ENCODE results near the gene VKORC1. TPM values are rescaled to one million over a fixed set of nuclear protein-coding genes. Genes with fewer than 3 reads are reported as not detected.

The VKORC1 gene
- total RNA-seq, 1 donor from 2014 or later, result 101 TPM

GRCh38 chr16:31130899-31131298 is 36.3 kb upstream of the VKORC1 start:
- peak; percentile 4 for ATAC-seq
- peak; percentile 58 for DNase-seq (ENCODE audit: low spot score)

GRCh38 chr16:31130336-31130891 is 35.8 kb upstream of the VKORC1 start:
- ATAC-seq (no peak), DNase-seq (ENCODE audit: low spot score) (no peak)

DNA sequence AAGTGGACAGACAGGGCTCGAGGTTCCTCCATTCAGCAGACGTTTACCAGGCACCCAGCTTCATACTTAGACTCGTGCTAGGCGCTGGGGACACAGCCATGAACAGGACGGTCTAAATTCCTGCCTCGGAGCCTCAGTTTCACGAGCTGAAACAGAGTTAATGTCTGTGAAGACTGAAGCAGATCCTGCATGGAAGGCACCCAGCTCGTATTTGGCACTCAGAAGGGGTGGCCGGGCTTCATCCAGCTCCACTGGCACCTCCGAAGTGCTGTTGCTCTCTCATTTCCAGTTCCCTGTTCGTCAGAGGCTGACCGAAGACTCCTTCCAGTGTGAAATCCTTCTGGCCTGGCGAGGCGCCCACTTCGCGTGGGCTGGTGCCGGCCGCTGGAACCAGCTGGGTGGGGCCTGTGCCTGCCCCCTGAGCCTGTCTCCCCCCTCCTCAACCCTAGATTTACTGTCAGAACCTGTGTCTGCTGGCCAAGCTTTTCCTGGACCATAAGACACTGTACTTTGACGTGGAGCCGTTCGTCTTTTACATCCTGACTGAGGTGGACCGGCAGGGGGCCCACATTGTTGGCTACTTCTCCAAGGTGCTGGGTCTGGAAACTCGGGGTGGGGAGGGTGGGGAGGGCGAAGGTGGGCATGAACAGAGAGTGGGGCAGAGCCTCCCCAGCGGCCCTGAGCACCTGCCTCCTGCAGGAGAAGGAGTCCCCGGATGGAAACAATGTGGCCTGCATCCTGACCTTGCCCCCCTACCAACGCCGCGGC is 35.2 kb upstream of the VKORC1 start:
- DNase-seq (ENCODE audit: low spot score) (no peak), ATAC-seq (peak; percentile 9)

DNA sequence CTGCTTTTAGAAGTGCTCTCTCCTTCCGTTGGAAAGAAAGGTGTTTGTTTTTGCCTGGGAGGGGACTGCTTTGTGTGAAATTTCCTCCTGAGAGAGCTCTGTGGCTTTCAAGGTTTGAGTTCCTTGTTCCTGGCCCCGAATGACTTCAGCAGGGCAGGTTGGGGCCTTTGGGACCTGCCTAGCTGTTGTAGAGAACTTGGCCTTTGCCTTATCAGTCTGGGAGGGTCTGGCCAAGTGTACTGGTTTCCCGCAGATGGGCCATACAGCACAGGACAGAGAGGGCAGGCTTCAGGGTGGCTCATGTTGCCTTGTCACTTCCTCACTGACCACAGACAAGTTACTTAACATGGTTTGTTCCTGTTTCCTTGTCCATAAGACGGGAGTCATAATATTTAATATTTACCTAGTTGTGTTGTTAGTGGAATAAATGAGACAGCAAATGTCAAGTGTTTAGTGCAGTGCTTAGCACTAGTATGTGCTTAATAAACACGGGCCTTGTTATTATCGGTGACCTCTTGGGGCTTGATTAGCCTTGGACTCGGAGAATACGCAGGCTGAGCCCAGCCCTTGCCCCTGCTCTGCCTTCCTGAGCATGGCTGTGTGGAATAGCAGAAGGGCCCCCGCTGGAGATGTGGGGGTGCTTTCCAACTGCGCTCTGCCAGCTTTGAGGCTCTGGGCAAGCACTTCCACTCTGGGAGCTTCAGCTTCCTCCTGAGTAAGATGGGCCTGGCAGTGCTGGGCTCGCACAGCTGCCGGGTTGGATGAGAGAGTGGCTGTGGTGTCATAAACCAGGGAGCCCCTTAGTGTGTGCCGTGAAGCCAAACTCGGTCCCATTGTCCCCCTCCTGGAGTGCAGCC is 34.3 kb upstream of the VKORC1 start:
- DNase-seq (ENCODE audit: low spot score) (no peak), ATAC-seq (peak; percentile 37)

DNA sequence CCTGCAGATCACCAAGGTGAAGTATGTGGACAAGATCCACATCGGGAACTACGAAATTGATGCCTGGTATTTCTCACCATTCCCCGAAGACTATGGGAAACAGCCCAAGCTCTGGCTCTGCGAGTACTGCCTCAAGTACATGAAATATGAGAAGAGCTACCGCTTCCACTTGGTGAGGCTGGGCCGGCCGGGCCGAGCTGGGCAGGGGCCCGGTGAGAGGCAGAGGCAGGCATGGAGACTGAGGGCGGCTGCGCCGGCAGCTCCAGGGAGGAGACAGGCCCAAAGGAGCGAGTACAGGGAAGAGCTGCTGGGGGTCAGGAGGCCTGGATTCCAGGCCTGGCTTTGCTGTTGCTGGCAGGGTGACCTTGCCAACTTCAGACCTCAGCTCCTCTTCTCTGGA is 32.6 kb upstream of the VKORC1 start:
- DNase-seq (ENCODE audit: low spot score) (no peak), ATAC-seq (no peak)

GRCh38 chr16:31125844-31126243 is 31.2 kb upstream of the VKORC1 start:
- no peak for DNase-seq (ENCODE audit: low spot score)
- ATAC-seq, result no peak

- no peak for DNase-seq (ENCODE audit: low spot score)
- no peak for ATAC-seq
These were observed 25.5 kb upstream of the VKORC1 start for GRCh38 chr16:31120129-31120528.

GRCh38 chr16:31118223-31119155 is 23.9 kb upstream of the VKORC1 start:
- DNase-seq (ENCODE audit: low spot score) (no peak), ATAC-seq (no peak)

DNA sequence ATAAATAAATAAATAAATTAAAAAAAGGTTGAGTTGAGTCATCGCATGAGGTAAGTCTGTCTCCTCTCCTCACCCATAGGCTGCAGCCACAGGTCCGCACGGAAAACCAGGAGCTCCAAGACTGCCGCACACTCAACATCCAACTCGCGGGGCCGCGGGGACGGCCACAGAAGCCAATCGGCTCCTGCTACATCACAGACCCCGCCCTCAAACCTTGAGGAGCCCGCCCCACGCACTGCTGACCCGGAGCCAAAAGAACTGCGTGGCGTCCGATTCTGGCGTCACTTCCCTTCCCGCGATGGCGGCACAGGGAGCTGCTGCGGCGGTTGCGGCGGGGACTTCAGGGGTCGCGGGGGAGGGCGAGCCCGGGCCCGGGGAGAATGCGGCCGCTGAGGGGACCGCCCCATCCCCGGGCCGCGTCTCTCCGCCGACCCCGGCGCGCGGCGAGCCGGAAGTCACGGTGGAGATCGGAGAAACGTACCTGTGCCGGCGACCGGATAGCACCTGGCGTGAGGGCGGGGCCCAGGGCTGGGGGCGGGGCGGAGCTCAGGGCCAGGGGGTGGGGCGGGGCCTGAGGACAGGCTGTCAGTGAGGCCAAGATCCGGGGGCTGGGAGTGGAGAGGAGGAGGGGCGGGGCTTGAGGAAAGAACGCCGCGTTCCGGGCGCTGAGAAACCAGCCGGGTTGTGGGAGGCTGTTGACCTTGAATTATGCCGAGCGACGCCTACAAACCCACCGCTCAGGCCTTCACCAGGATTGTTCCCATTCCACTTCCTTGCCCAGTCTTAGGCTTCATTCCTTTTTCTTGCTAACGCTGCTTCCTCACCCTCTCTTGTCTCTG is 23.0 kb upstream of the VKORC1 start, which contains the start of gene KAT8:
KAT8 (plus strand) TSS at position 281 of the 839 bp plus-strand sequence; CDS start at position 299, 18 bp downstream.
- ATAC-seq (peak; percentile 93), DNase-seq (ENCODE audit: low spot score) (peak; percentile 99)

- DNase-seq (ENCODE audit: low spot score) (no peak), ATAC-seq (no peak)
These were observed 19.9 kb upstream of the VKORC1 start for GRCh38 chr16:31114468-31114867.

DNA sequence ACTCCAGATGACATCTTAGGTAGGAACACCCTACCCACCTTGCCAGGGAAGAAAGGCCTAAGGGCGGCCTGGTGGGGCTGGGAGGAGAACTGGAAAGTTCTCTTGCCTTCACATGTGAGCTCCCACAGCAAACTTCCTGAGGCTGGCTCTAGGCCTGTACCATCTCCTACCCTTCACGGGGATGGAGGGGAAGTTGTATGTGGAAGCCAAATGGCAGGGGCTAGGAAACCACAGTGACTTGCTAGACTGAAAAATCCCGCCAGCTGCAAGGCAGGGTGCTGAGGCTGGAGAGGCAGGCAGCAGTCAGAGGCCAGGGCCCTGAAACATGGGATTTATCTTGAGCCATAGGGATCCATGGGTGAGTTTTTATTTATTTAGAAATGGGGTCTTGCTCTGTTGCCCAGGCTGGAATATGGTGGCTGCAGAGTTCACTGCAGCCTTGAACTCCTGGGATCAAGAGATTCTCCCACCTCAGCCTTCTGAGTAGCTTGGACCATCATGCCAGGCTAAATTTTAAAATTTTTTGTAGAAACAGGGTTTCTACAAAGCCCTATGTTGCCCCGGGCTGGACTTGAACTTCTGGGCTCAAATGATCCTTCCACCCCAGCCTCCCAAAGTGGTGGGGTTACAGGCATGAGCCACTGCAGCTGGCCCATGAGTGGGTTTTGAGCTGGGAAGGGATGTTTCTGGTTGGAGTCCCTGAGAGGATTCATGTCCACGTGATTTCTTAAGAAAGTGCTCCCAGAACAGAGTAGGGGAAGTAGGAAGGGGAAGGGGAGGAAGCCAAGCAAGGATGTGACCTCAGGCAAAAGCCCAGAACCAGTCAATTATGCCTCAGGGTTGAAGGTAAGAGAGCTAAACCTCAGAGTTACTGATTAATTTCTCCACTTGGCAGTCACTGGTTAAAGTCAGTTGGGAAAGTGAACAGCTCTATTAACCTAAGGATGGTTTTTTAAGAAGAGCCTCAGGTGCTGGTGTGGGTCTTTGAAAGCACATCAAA is 18.8 kb upstream of the VKORC1 start:
- ATAC-seq, result peak; percentile 36
- no peak for DNase-seq (ENCODE audit: low spot score)

DNA sequence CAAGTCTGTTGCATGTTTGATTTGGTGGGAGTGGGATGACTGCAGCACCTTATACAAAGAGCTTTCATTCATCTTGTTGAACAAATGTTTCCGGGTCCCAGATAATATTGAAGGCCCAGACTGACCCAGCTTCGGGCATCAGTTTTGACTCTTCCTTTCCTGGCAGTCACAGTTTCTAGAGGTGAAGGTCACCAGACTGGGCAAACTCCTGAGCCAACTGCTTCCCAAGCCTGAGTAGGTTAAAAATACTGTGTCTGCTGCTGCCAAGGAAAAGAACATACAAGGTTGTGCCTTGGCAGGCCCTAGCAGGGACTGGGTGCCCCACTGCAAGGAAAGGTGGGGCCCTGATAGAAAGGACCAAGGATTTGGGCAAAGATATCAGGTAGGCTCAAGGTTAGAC is 18.1 kb upstream of the VKORC1 start:
- no peak for DNase-seq (ENCODE audit: low spot score)
- ATAC-seq, result no peak

DNA sequence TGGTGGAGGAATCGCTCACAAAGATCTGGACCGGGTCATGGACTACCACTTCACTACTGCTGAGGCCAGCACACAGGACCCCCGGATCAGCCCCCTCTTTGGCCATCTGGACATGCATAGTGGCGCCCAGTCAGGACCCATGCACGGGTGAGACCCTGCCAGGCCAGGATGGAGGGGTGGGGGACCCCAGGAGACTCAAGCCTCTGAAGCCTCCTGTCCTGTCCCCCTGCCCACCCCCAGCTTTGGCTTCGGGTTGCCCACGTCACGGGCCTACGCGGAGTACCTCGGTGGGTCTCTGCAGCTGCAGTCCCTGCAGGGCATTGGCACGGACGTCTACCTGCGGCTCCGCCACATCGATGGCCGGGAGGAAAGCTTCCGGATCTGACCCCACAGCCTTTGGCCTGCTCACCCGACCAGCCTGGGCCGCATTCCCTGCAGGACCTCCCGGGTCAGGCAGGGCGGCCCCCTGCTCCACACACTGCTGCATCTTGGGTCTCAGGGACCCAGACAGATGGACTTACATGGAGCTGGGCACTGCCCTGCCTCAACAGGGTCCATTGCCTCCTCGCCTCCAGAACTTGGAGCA is 17.4 kb upstream of the VKORC1 start:
- no peak for ATAC-seq
- no peak for DNase-seq (ENCODE audit: low spot score)

DNA sequence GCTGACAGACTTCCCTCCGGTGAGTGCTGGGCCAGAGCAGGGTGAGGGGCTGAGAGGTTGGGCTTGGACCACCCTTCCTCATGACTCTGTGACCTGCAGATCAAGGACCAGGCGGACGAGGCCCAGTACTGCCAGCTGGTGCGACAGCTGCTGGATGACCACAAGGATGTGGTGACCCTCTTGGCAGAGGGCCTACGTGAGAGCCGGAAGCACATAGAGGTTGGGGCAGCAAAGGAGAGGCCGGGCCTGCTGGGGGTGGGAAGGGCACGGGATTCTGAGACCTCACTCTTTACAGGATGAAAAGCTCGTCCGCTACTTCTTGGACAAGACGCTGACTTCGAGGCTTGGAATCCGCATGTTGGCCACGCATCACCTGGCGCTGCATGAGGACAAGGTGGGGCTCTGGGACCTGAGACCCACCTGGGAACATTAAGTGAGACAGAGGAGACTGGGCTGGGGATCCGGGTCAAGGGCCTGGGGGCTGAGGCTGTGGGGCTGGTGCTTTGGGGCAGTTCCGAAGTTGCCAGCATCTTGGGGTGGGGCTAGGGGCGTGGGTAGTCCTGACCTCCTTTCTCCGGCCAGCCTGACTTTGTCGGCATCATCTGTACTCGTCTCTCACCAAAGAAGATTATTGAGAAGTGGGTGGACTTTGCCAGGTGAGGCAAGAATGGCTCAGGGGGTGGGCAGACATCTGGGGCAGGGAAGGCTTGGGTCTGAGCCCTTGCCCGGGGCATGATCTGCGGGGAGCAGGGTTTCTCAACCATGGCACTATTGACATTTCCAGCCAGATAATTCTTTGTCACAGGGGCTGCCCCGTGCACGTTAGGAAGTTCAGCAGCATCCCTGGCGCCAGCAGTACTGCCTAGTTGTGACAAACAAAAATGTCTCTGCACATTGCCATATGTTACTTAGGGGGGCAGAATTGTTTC is 15.8 kb upstream of the VKORC1 start:
- DNase-seq (ENCODE audit: low spot score), result peak; percentile 62
- ATAC-seq, result peak; percentile 18

- DNase-seq (ENCODE audit: low spot score) (no peak), ATAC-seq (no peak)
These were observed 15.0 kb upstream of the VKORC1 start for GRCh38 chr16:31109622-31110021.

DNA sequence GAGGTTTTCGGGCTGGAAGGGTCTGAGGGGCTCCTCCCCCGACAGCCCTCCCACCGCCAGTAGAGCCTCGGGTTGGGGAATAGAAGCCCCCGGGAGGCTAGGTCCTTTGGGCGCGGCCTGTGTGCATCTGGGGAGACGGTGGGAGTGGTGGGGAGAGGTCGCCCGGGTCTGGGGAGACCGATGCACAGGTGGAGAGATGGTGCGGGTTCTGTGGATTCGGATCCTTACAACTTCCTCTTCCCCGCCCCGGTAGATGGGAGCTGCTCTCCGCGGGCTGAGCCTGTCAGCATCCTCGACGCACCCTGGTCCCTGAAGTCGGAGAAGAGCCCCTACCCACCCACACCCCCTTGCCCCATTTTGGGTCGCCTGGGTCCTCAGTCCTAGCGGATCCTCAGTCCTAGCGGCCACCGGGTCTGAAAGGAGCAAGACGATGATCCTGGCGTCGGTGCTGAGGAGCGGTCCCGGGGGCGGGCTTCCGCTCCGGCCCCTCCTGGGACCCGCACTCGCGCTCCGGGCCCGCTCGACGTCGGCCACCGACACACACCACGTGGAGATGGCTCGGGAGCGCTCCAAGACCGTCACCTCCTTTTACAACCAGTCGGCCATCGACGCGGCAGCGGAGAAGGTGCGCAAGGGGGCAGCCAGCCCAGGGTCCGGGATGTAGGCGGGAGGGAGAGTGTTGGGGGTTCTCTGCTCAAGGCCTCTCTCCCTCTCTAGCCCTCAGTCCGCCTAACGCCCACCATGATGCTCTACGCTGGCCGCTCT is 14.4 kb upstream of the VKORC1 start:
- DNase-seq (ENCODE audit: low spot score) (no peak), ATAC-seq (no peak)

Data from left lobe of liver (tissue), 2 donors.